ENCODE results near the gene ADGRG2.

The ADGRG2 gene

GRCh38 chrX:18973527-18974192 is 148.6 kb downstream of the ADGRG2 start:
- Mint-ChIP-seq H3K27me3 (no peaks in the 10 kb centered on the region), H3K27ac (no peak overlapping the region), H3K9me3 (no peaks in the 10 kb centered on the region), H3K36me3 (peaks cover 11% of the 10 kb centered on the region), H3K4me3 (no peak overlapping the region), H3K4me1 (peaks cover 9% of the 10 kb centered on the region)
- DNase-seq (ENCODE audit: low spot score in 2 of 2) (no peak), ATAC-seq (ENCODE audit: low read depth) (no peak)

- Mint-ChIP-seq H3K27ac (no peak overlapping the region), H3K9me3 (no peaks in the 10 kb centered on the region), H3K27me3 (no peaks in the 10 kb centered on the region), H3K4me1 (peaks cover 13% of the 10 kb centered on the region), H3K36me3 (peaks cover 13% of the 10 kb centered on the region), H3K4me3 (no peak overlapping the region)
- DNase-seq (ENCODE audit: low spot score in 2 of 2), result no peak
- no peak for ATAC-seq (ENCODE audit: low read depth)
These were observed 150.8 kb downstream of the ADGRG2 start for GRCh38 chrX:18971506-18971905.

- DNase-seq (ENCODE audit: low spot score in 2 of 2), result no peak
- Mint-ChIP-seq H3K4me3 (no peak overlapping the region), H3K4me1 (peaks cover 11% of the 10 kb centered on the region), H3K27me3 (no peaks in the 10 kb centered on the region), H3K9me3 (no peaks in the 10 kb centered on the region), H3K36me3 (peaks cover 11% of the 10 kb centered on the region), H3K27ac (no peak overlapping the region)
- no peak for ATAC-seq (ENCODE audit: low read depth)
These were observed 151.8 kb downstream of the ADGRG2 start for GRCh38 chrX:18970465-18970864.

- Mint-ChIP-seq H3K27ac (no peak overlapping the region), H3K9me3 (no peaks in the 10 kb centered on the region), H3K4me3 (no peak overlapping the region), H3K36me3 (peaks cover 8% of the 10 kb centered on the region), H3K4me1 (peaks cover 10% of the 10 kb centered on the region), H3K27me3 (no peaks in the 10 kb centered on the region)
- ATAC-seq (ENCODE audit: low read depth) (no peak), DNase-seq (ENCODE audit: low spot score in 2 of 2) (no peak)
These were observed 155.6 kb downstream of the ADGRG2 start for GRCh38 chrX:18966624-18967023.

GRCh38 chrX:18964901-18965300 is 157.4 kb downstream of the ADGRG2 start:
- H3K4me3 Mint-ChIP-seq, result no peak overlapping the region
- no peak overlapping the region for H3K27ac Mint-ChIP-seq
- peaks cover 15% of the 10 kb centered on the region for H3K4me1 Mint-ChIP-seq
- no peaks in the 10 kb centered on the region for H3K9me3 Mint-ChIP-seq
- no peak for ATAC-seq (ENCODE audit: low read depth)
- no peak for DNase-seq (ENCODE audit: low spot score in 2 of 2)
- H3K27me3 Mint-ChIP-seq, result no peaks in the 10 kb centered on the region
- peaks cover 6% of the 10 kb centered on the region for H3K36me3 Mint-ChIP-seq

GRCh38 chrX:18964026-18964425 is 158.2 kb downstream of the ADGRG2 start:
- no peak overlapping the region for H3K27ac Mint-ChIP-seq
- ATAC-seq (ENCODE audit: low read depth) (no peak), DNase-seq (ENCODE audit: low spot score in 2 of 2) (no peak)
- H3K27me3 Mint-ChIP-seq, result no peaks in the 10 kb centered on the region
- H3K4me1 Mint-ChIP-seq, result peaks cover 15% of the 10 kb centered on the region
- no peaks in the 10 kb centered on the region for H3K9me3 Mint-ChIP-seq
- peaks cover 6% of the 10 kb centered on the region for H3K36me3 Mint-ChIP-seq
- H3K4me3 Mint-ChIP-seq, result no peak overlapping the region

- Mint-ChIP-seq H3K9me3 (no peaks in the 10 kb centered on the region), H3K36me3 (peaks cover 6% of the 10 kb centered on the region), H3K4me1 (peaks cover 15% of the 10 kb centered on the region), H3K4me3 (no peak overlapping the region), H3K27me3 (no peaks in the 10 kb centered on the region), H3K27ac (no peak overlapping the region)
- ATAC-seq (ENCODE audit: low read depth) (no peak), DNase-seq (ENCODE audit: low spot score in 2 of 2) (no peak)
These were observed 159.9 kb downstream of the ADGRG2 start for GRCh38 chrX:18962329-18962728.

- H3K36me3 Mint-ChIP-seq, result peaks cover 4% of the 10 kb centered on the region
- H3K27ac Mint-ChIP-seq, result no peak overlapping the region
- peaks cover 13% of the 10 kb centered on the region for H3K4me1 Mint-ChIP-seq
- no peak for DNase-seq (ENCODE audit: low spot score in 2 of 2)
- no peak for ATAC-seq (ENCODE audit: low read depth)
- no peaks in the 10 kb centered on the region for H3K9me3 Mint-ChIP-seq
- H3K4me3 Mint-ChIP-seq, result no peak overlapping the region
- H3K27me3 Mint-ChIP-seq, result no peaks in the 10 kb centered on the region
These were observed 160.6 kb downstream of the ADGRG2 start for GRCh38 chrX:18961686-18962085.

GRCh38 chrX:18956303-18957032 is 165.8 kb downstream of the ADGRG2 start:
- Mint-ChIP-seq H3K27ac (no peak overlapping the region), H3K4me3 (no peak overlapping the region), H3K4me1 (peaks cover 4% of the 10 kb centered on the region), H3K27me3 (no peaks in the 10 kb centered on the region), H3K36me3 (peaks cover under 1% of the 10 kb centered on the region), H3K9me3 (no peaks in the 10 kb centered on the region)
- DNase-seq (ENCODE audit: low spot score in 2 of 2) (no peak), ATAC-seq (ENCODE audit: low read depth) (no peak)

- DNase-seq (ENCODE audit: low spot score in 2 of 2), result no peak
- no peak for ATAC-seq (ENCODE audit: low read depth)
- Mint-ChIP-seq H3K4me3 (no peak overlapping the region), H3K36me3 (peaks cover 4% of the 10 kb centered on the region), H3K9me3 (no peaks in the 10 kb centered on the region), H3K27me3 (no peaks in the 10 kb centered on the region), H3K27ac (no peak overlapping the region), H3K4me1 (peaks cover 4% of the 10 kb centered on the region)
These were observed 166.6 kb downstream of the ADGRG2 start for GRCh38 chrX:18955676-18956075.

GRCh38 chrX:18951032-18951431 is 171.2 kb downstream of the ADGRG2 start:
- H3K27me3 Mint-ChIP-seq, result no peaks in the 10 kb centered on the region
- no peaks in the 10 kb centered on the region for H3K4me1 Mint-ChIP-seq
- H3K9me3 Mint-ChIP-seq, result no peaks in the 10 kb centered on the region
- H3K4me3 Mint-ChIP-seq, result no peak overlapping the region
- no peak overlapping the region for H3K27ac Mint-ChIP-seq
- peaks cover 24% of the 10 kb centered on the region for H3K36me3 Mint-ChIP-seq
- DNase-seq (ENCODE audit: low spot score in 2 of 2) (no peak), ATAC-seq (ENCODE audit: low read depth) (no peak)

GRCh38 chrX:18949944-18950301 is 172.3 kb downstream of the ADGRG2 start:
- ATAC-seq (ENCODE audit: low read depth) (no peak), DNase-seq (ENCODE audit: low spot score in 2 of 2) (no peak)
- no peaks in the 10 kb centered on the region for H3K27me3 Mint-ChIP-seq
- no peak overlapping the region for H3K27ac Mint-ChIP-seq
- peaks cover 26% of the 10 kb centered on the region for H3K36me3 Mint-ChIP-seq
- no peak overlapping the region for H3K4me3 Mint-ChIP-seq
- H3K4me1 Mint-ChIP-seq, result no peaks in the 10 kb centered on the region
- H3K9me3 Mint-ChIP-seq, result no peaks in the 10 kb centered on the region

- H3K36me3 Mint-ChIP-seq, result peaks cover 28% of the 10 kb centered on the region
- no peak overlapping the region for H3K27ac Mint-ChIP-seq
- ATAC-seq (ENCODE audit: low read depth) (no peak), DNase-seq (ENCODE audit: low spot score in 2 of 2) (no peak)
- no peak overlapping the region for H3K4me3 Mint-ChIP-seq
- H3K27me3 Mint-ChIP-seq, result no peaks in the 10 kb centered on the region
- no peaks in the 10 kb centered on the region for H3K9me3 Mint-ChIP-seq
- no peaks in the 10 kb centered on the region for H3K4me1 Mint-ChIP-seq
These were observed 172.9 kb downstream of the ADGRG2 start for GRCh38 chrX:18949291-18949943.

GRCh38 chrX:18946611-18947010 is 175.7 kb downstream of the ADGRG2 start:
- peaks cover 37% of the 10 kb centered on the region for H3K36me3 Mint-ChIP-seq
- no peaks in the 10 kb centered on the region for H3K9me3 Mint-ChIP-seq
- no peaks in the 10 kb centered on the region for H3K27me3 Mint-ChIP-seq
- no peak overlapping the region for H3K27ac Mint-ChIP-seq
- ATAC-seq (ENCODE audit: low read depth), result no peak
- no peak overlapping the region for H3K4me3 Mint-ChIP-seq
- no peak for DNase-seq (ENCODE audit: low spot score in 2 of 2)
- H3K4me1 Mint-ChIP-seq, result no peaks in the 10 kb centered on the region

Measured in memory B cell (primary cell).